HEK293T (cell line): ENCODE data around the gene IGF2BP2.

Experiments
- ARNT ChIP-seq: fragments of 450-650 bp; IDR thresholded peaks from 2 replicates; pipeline ENCODE4 v1.6.1; 2017; ENCODE audit warnings: mild to moderate bottlenecking
- BHLHE40 ChIP-seq: fragments of 450-650 bp; IDR thresholded peaks from 2 replicates; pipeline ENCODE4 v1.6.1; 2016; ENCODE audit warnings: mild to moderate bottlenecking, moderate library complexity, borderline replicate concordance
- CTBP1 ChIP-seq: fragments of 450-650 bp; IDR thresholded peaks from 2 replicates; pipeline ENCODE4 v1.6.1; 2016; ENCODE audit warnings: borderline replicate concordance
- ELF4 ChIP-seq: fragments of 450-650 bp; IDR thresholded peaks from 2 replicates; pipeline ENCODE4 v1.6.1; 2017; ENCODE audit warnings: antibody characterized with exemption
- FOXM1 ChIP-seq: fragments of 450-650 bp; IDR thresholded peaks from 2 replicates; pipeline ENCODE4 v1.6.1; 2017; ENCODE audit warnings: mild to moderate bottlenecking, borderline replicate concordance
- HDGF ChIP-seq: fragments of 450-650 bp; IDR thresholded peaks from 2 replicates; pipeline ENCODE4 v1.6.1; 2017; ENCODE audit warnings: antibody characterized with exemption, borderline replicate concordance
- LEF1 ChIP-seq: fragments of 450-650 bp; IDR thresholded peaks from 2 replicates; pipeline ENCODE4 v1.6.1; 2017; ENCODE audit warnings: mild to moderate bottlenecking, borderline replicate concordance
- NFRKB ChIP-seq: fragments of 450-650 bp; IDR thresholded peaks from 2 replicates; pipeline ENCODE4 v1.6.1; 2016; ENCODE audit warnings: mild to moderate bottlenecking, moderate library complexity
- SP1 ChIP-seq: fragments of 450-650 bp; IDR thresholded peaks from 2 replicates; pipeline ENCODE4 v1.6.1; 2017
- SUZ12 ChIP-seq: fragments of 450-650 bp; IDR thresholded peaks from 2 replicates; pipeline ENCODE4 v1.6.1; 2016; ENCODE audit warnings: mild to moderate bottlenecking
- TARDBP ChIP-seq: fragments of 450-650 bp; IDR thresholded peaks from 2 replicates; pipeline ENCODE4 v1.6.1; 2016
- ZNF384 ChIP-seq: fragments of 450-650 bp; IDR thresholded peaks from 2 replicates; pipeline ENCODE4 v1.6.1; 2016
- TF ChIP-seq, protein P1 (sequence below): fragments of 450-650 bp; IDR thresholded peaks from 2 replicates; pipeline ENCODE4 v1.6.1; 2016

DNA sequence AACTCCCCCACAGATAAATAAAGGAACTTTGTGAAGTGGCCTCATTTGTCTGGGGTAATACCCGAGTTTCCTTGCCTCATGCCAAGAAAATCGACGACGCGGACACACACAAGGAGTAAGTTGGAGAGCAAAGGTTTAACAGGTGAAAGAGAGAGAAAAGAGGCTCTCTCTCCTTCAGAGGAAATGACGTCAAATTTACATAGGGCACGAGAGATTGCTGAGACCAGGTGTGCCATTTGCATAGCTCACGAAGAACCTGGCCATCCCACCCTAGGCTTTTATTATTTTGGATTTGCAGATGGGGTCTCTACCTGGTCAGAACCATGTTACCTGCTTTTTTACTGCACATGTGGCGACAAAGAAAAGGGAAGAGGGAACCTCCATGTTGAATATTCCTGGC lies 49.3 kb upstream of the IGF2BP2 start:
- TF ChIP-seq SUZ12 (no peak), ZNF384 (no peak), LEF1 (no peak), CTBP1 (no peak), TARDBP (no peak), ELF4 (no peak), ARNT (no peak), BHLHE40 (no peak), NFRKB (no peak), HDGF (no peak), FOXM1 (no peak), SP1 (no peak)
- TF ChIP-seq, protein P1, sequence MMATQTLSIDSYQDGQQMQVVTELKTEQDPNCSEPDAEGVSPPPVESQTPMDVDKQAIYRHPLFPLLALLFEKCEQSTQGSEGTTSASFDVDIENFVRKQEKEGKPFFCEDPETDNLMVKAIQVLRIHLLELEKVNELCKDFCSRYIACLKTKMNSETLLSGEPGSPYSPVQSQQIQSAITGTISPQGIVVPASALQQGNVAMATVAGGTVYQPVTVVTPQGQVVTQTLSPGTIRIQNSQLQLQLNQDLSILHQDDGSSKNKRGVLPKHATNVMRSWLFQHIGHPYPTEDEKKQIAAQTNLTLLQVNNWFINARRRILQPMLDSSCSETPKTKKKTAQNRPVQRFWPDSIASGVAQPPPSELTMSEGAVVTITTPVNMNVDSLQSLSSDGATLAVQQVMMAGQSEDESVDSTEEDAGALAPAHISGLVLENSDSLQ, result no peak
